Neural crest cell (in vitro differentiated cells): ENCODE results near the gene ASAP2. TPM values are rescaled to one million over a fixed set of nuclear protein-coding genes. Genes with fewer than 3 reads are reported as not detected.

Source experiments
- DNase-seq: peaks from one replicate; pipeline ENCODE4 v3.0.0; 2021; ENCODE audit warnings: low read depth, mixed read lengths, low spot score
- H3K27ac Mint-ChIP-seq: one replicate; pipeline ENCODE4 v1.8.0; 2021; ENCODE audit warnings: mild to moderate bottlenecking, mixed read lengths; ENCODE audit not compliant: unreplicated experiment
- H3K27me3 Mint-ChIP-seq: 2 replicates; pipeline ENCODE4 v1.8.0; 2021; ENCODE audit warnings: low read depth, mild to moderate bottlenecking, mixed read lengths
- H3K36me3 Mint-ChIP-seq: 2 replicates; pipeline ENCODE4 v1.8.0; 2021; ENCODE audit warnings: low read depth, mild to moderate bottlenecking, mixed read lengths
- H3K4me1 Mint-ChIP-seq: 2 replicates; pipeline ENCODE4 v1.8.0; 2021; ENCODE audit warnings: mixed read lengths
- H3K4me3 Mint-ChIP-seq: one replicate; pipeline ENCODE4 v1.8.0; 2021; ENCODE audit warnings: mild to moderate bottlenecking, mixed read lengths
- H3K9me3 Mint-ChIP-seq: 2 replicates; pipeline ENCODE4 v1.8.0; 2021; ENCODE audit warnings: mixed read lengths
- CTCF ChIP-seq: fragments of 200-600 bp; sonication (generic); conservative IDR thresholded peaks from 2 replicates; pipeline ENCODE4 v1.5.0; 2021; ENCODE audit warnings: antibody characterized with exemption, mild to moderate bottlenecking
- total RNA-seq: library from RNA; stranded (reverse); gene quantifications from 2 replicates; pipeline ENCODE4 v1.2.1, GENCODE V29; 2021

ASAP2 gene
- total RNA-seq, 1 donor from 2014 or later: 48.6 TPM

DNA sequence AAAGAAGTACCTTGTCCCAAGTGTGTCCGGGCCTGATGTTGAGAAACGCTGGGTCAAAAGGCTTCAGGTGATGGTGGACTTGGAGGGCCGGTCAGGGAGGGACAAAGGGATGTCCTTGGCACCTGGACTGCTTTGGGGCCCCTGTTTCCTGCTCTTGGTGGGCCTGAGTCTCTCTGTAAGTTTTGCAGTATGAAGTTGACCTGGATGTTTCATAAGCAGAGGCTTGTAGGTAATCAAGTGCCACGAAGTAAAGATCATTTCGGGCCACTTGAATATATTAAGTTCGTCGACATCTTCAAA, 29.4 kb downstream of the ASAP2 start:
- DNase-seq: no peak
- Mint-ChIP-seq H3K27ac (no peak overlapping the region), H3K36me3 (no peaks in the 10 kb centered on the region), H3K27me3 (no peaks in the 10 kb centered on the region), H3K4me1 (peaks cover 68% of the 10 kb centered on the region), H3K9me3 (no peaks in the 10 kb centered on the region), H3K4me3 (no peak overlapping the region)
- no peak for TF ChIP-seq CTCF

GRCh38 chr2:9236867-9237266, 30.3 kb downstream of the ASAP2 start:
- Mint-ChIP-seq H3K27me3 (no peaks in the 10 kb centered on the region), H3K4me1 (peaks cover 64% of the 10 kb centered on the region), H3K36me3 (peaks cover 2% of the 10 kb centered on the region), H3K27ac (no peak overlapping the region), H3K4me3 (no peak overlapping the region), H3K9me3 (no peaks in the 10 kb centered on the region)
- DNase-seq: no peak
- TF ChIP-seq CTCF: no peak

DNA sequence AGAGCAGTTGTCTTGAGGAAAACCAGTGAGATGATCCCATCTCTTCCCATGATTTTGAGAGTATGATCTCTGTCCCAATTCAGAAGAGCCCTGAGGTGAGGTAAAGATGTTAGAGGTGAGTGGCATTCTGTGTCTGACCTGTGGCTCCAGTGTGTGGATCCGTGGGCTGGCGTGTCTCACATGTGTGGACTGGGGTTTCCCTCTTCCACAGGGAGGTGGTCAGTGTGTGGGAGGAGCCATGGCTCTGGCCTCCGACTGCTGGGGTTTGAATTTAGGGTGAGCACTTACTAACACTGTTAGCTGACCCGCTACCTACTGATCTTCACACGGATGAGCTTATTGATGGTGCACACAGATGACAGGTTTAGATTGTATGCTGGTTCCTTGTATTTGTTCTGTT, 31.2 kb downstream of the ASAP2 start:
- Mint-ChIP-seq H3K27me3 (no peaks in the 10 kb centered on the region), H3K4me3 (no peak overlapping the region), H3K36me3 (peaks cover 3% of the 10 kb centered on the region), H3K9me3 (no peaks in the 10 kb centered on the region), H3K4me1 (peaks cover 55% of the 10 kb centered on the region), H3K27ac (no peak overlapping the region)
- no peak for TF ChIP-seq CTCF
- DNase-seq: no peak

DNA sequence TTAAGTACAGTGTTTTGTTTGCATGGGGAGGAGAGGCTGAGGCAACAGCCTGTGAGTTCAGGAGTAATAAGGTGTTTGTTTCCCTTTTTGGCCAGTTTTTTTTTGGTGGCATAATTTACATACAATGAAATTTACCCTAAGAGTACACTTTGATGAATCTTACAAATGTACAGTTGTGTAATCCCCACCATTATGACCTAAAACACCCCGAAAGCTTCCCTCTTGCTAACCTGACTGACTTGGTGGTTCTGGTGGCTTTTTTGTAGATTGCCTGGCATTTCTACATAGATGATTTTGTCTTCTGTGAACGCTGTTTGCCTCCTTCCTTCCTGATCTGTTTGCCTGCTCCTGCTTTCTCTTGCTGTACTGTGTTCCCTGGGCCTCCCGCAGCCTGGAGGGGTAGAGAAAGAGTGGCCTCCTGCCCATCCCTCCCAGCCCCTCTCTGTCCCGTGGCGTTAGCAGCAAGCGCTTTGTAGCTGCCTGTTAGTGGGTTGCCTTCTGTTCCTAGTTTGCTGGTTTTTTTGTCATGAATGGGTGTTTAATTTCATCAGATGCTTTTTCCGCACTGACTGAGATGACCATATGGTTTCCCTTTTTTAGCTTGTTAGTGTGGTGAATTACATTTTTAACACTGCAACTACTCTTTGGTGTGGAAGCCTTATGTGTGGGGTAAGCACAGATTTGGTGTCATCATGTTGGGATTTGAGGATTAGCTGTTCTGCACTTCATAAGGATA, 32.1 kb downstream of the ASAP2 start:
- Mint-ChIP-seq H3K4me1 (peaks cover 46% of the 10 kb centered on the region), H3K27ac (no peak overlapping the region), H3K9me3 (no peaks in the 10 kb centered on the region), H3K27me3 (no peaks in the 10 kb centered on the region), H3K36me3 (peaks cover 3% of the 10 kb centered on the region), H3K4me3 (no peak overlapping the region)
- TF ChIP-seq CTCF: no peak
- DNase-seq: no peak

- peaks cover 3% of the 10 kb centered on the region for H3K36me3 Mint-ChIP-seq
- H3K27me3 Mint-ChIP-seq: no peaks in the 10 kb centered on the region
- no peaks in the 10 kb centered on the region for H3K9me3 Mint-ChIP-seq
- no peak overlapping the region for H3K4me3 Mint-ChIP-seq
- TF ChIP-seq CTCF: no peak
- no peak overlapping the region for H3K27ac Mint-ChIP-seq
- H3K4me1 Mint-ChIP-seq: peaks cover 41% of the 10 kb centered on the region
- no peak for DNase-seq
Measured at GRCh38 chr2:9239616-9240015, 33.0 kb downstream of the ASAP2 start.
